AG04450 (cell line): ENCODE results near the gene PI4KB. TPM values are rescaled to one million over a fixed set of nuclear protein-coding genes. Genes with fewer than 3 reads are reported as not detected.

Source experiments
- CTCF ChIA-PET: fragments of 300-600, 350-600 bp; formaldehyde crosslinking; extraction: SDS; loops from one replicate; lab custom pipeline; 2022; ENCODE audit warnings: antibody characterized with exemption, inconsistent platforms; lab: Charles Lee
- POLR2A ChIA-PET: fragments of 350-600 bp; formaldehyde crosslinking; extraction: SDS; loops from one replicate; lab custom pipeline; 2021; ENCODE audit warnings: antibody characterized with exemption, inconsistent platforms; lab: Yijun Ruan, JAX
- DNase-seq: peaks from one replicate; pipeline ENCODE4 v3.0.0-alpha.2; 2011; ENCODE audit warnings: low read depth, low spot score
- H3K27ac ChIP-seq: one replicate; pipeline ENCODE4 v1.5.1; 2012; ENCODE audit warnings: low read depth, low read length, control low read depth
- H3K27me3 ChIP-seq: one replicate; pipeline ENCODE4 v1.6.0; 2012; ENCODE audit warnings: low read length; ENCODE audit not compliant: control insufficient read depth, insufficient read depth
- H3K4me3 ChIP-seq: 2 replicates; pipeline ENCODE4 v1.5.1; 2011; ENCODE audit warnings: mild to moderate bottlenecking, low read depth, low read length, control low read depth
- H3K9me3 ChIP-seq: 2 replicates; pipeline ENCODE4 v1.5.1; 2012; ENCODE audit warnings: low read length; ENCODE audit not compliant: control insufficient read depth, insufficient read depth
- polyA plus RNA-seq: library from polyadenylated mRNA; depleted of rRNA; stranded (reverse); fragments of >200 nt; gene quantifications from 2 replicates; pipeline ENCODE4 v1.2.3, GENCODE V29; 2011
- TF ChIP-seq, protein P1 (sequence below): IDR thresholded peaks from 2 replicates; pipeline ENCODE4 v1.5.1; 2011; ENCODE audit warnings: low read depth, low read length, control low read depth, inconsistent platforms

PI4KB gene
- polyA plus RNA-seq, 1 experiment: 75.2 TPM

DNA sequence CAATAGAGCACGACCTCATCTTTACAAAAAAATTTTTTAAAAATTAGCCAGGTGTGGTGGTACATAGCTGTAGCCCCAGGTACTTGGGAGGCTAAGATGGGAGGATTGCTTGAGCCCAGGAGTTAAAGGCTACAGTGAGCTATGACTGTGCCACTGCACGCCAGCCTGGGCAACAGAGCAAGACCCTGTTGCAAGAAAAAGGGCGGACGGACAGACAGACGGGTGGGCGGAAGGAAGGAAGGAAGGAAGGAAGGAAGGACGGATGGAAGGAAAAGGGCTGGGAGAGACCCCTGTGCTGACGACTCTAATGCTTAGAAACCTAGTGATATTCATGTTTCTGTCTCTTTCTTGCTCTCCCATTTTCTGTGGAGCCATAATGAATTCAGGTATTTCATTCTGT lies 14.4 kb downstream of the PI4KB start:
- ChIA-PET POLR2A (interaction anchor here (0.6 to 2.2 kb wide), 5 partner anchors 9 to 254 kb away, joined by 3 to 9 read pairs (median 5); partner anchors contain the start of gene PSMB4), CTCF (interaction anchor here (0.9 to 16.2 kb wide), 3 partner anchors 12 to 27 kb away, joined by 3 to 427 read pairs (median 68); no protein-coding TSS in a partner anchor)
- TF ChIP-seq, protein P1, sequence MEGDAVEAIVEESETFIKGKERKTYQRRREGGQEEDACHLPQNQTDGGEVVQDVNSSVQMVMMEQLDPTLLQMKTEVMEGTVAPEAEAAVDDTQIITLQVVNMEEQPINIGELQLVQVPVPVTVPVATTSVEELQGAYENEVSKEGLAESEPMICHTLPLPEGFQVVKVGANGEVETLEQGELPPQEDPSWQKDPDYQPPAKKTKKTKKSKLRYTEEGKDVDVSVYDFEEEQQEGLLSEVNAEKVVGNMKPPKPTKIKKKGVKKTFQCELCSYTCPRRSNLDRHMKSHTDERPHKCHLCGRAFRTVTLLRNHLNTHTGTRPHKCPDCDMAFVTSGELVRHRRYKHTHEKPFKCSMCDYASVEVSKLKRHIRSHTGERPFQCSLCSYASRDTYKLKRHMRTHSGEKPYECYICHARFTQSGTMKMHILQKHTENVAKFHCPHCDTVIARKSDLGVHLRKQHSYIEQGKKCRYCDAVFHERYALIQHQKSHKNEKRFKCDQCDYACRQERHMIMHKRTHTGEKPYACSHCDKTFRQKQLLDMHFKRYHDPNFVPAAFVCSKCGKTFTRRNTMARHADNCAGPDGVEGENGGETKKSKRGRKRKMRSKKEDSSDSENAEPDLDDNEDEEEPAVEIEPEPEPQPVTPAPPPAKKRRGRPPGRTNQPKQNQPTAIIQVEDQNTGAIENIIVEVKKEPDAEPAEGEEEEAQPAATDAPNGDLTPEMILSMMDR: no peak
- Histone ChIP-seq H3K27me3 (no peaks in the 10 kb centered on the region), H3K9me3 (no peaks in the 10 kb centered on the region), H3K4me3 (no peak overlapping the region), H3K27ac (peak overlapping the region; percentile 99)
- no peak for DNase-seq

GRCh38 chr1:151312411-151312810 lies 14.8 kb downstream of the PI4KB start:
- H3K27me3 ChIP-seq: no peaks in the 10 kb centered on the region
- POLR2A ChIA-PET: interaction anchor here (1.2 to 2.9 kb wide), 5 partner anchors 11 to 254 kb away, joined by 3 to 13 read pairs (median 5); partner anchors contain the start of genes PSMB4 and ZNF687
- no peak overlapping the region for H3K4me3 ChIP-seq
- no peak for DNase-seq
- H3K9me3 ChIP-seq: no peaks in the 10 kb centered on the region
- TF ChIP-seq, protein P1: no peak
- peak overlapping the region; percentile 99 for H3K27ac ChIP-seq
- CTCF ChIA-PET: interaction anchor here (0.9 to 16.2 kb wide), 3 partner anchors 11 to 27 kb away, joined by 3 to 427 read pairs (median 68); no protein-coding TSS in a partner anchor

GRCh38 chr1:151311589-151312331 lies 15.5 kb downstream of the PI4KB start:
- no peak overlapping the region for H3K4me3 ChIP-seq
- ChIA-PET POLR2A (interaction anchor here (0.7 to 3.0 kb wide), 9 partner anchors 11 to 253 kb away, joined by 3 to 45 read pairs (median 4); partner anchors contain the start of genes PI4KB, PSMB4, SELENBP1 and ZNF687), CTCF (interaction anchor here (0.7 to 16.2 kb wide), 3 partner anchors 11 to 60 kb away, joined by 3 to 427 read pairs (median 68); no protein-coding TSS in a partner anchor)

DNA sequence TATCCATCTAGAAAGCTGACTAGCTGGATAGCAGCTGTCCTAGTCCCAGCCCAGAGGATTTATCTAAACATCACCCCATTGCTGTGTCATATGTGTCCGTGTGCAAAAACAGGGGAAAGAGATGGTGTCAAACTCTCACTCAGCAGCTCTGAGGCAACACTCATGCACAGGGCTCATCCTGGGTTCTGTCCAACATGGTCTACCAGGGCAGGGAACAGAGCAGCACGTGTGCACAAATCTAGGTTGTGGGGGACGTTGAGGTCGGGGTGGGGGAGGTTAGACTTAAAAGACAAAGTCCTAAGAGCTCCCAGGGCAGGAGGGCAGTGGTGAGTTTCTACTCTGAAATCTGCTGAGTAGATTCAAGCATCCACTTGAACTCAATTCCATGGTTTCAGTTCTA lies 16.2 kb downstream of the PI4KB start:
- Histone ChIP-seq H3K27me3 (no peaks in the 10 kb centered on the region), H3K27ac (peak overlapping the region; percentile 80), H3K4me3 (no peak overlapping the region; the same call in 1 of the 2 replicates), H3K9me3 (no peaks in the 10 kb centered on the region)
- TF ChIP-seq, protein P1: no peak
- no peak for DNase-seq
- ChIA-PET CTCF (interaction anchor here (1.2 to 16.2 kb wide), 3 partner anchors 10 to 211 kb away, joined by 3 to 427 read pairs (median 68); no protein-coding TSS in a partner anchor), POLR2A (interaction anchor here (0.6 to 3.0 kb wide), 10 partner anchors 10 to 1346 kb away, joined by 3 to 45 read pairs (median 6); partner anchors contain the start of genes PI4KB, PSMB4, SELENBP1 and ZNF687)

More at GRCh38 chr1:151311589-151312331, 15.5 kb downstream of the PI4KB start:
- TF ChIP-seq, protein P1: no peak
- Histone ChIP-seq H3K27ac (peak overlapping the region; percentile 99), H3K27me3 (no peaks in the 10 kb centered on the region), H3K9me3 (no peaks in the 10 kb centered on the region)
- peak; percentile 97 for DNase-seq
